Lower leg skin (tissue), 4 donors: ENCODE data around the gene CD2. TPM values are rescaled to one million over a fixed set of nuclear protein-coding genes. Genes with fewer than 3 reads are reported as not detected.

Experiments
- DNase-seq, 2 donors: peaks; one replicate each; pipeline ENCODE4 v3.0.0-alpha.2; 2019; ENCODE audit warnings: low spot score in 2 of 2
- H3K4me3 ChIP-seq: fragments of 200-600 bp; sonication (generic); 2 replicates; pipeline ENCODE4 v1.5.1; 2017; ENCODE audit warnings: mild to moderate bottlenecking, low read depth; ENCODE audit not compliant: poor library complexity, severe bottlenecking
- CTCF ChIP-seq, 3 donors: fragments of 450-650 bp; IDR thresholded peaks; one replicate each; pipeline ENCODE4 v1.5.1; 2016; ENCODE audit warnings: antibody characterized with exemption in 3 of 3, mild to moderate bottlenecking in 3 of 3, moderate library complexity in 2 of 3
- POLR2A ChIP-seq, 2 donors: fragments of 450-650 bp; IDR thresholded peaks; one replicate each; pipeline ENCODE4 v1.6.1; 2016 to 2017; ENCODE audit warnings: antibody characterized with exemption in 2 of 2, mild to moderate bottlenecking in 1 of 2, moderate library complexity in 1 of 2
- WGBS, 2 donors: methylation state at CpG; one replicate each; pipeline ENCODE4 v1.1.5; 2018; 5-methylcytosine and 5-hydroxymethylcytosine counted together
- intact Hi-C: fragments of 100-400 bp; cut with DNase I; formaldehyde crosslinking; loops from one replicate; pipeline ENCODE4 v1.15.0; 2023; ENCODE audit warnings: low total_unique reads
- total RNA-seq, 4 donors: library from RNA; depleted of rRNA; stranded (reverse); fragments of >200 nt; gene quantifications; one replicate each; pipeline ENCODE4 v1.1.0, GENCODE V29; 2016

The CD2 gene
- total RNA-seq, 4 donors from 2014 or later: 0.78 to 1.1 (median 1.1) TPM; not detected in 1

- no peak for DNase-seq
- H3K4me3 ChIP-seq: no peak overlapping the region
- TF ChIP-seq CTCF (IDR thresholded peaks at IDR 0.05) (no peak), POLR2A (IDR thresholded peaks at IDR 0.05) (no peak)
- WGBS, 2 donors: 86 to 90% methylated on average over 11 of the region's 11 CpGs
- intact Hi-C loops: no loop called here
These were observed 9.7 kb downstream of the CD2 start for GRCh38 chr1:116763787-116764465.

GRCh38 chr1:116764466-116764898 lies 10.3 kb downstream of the CD2 start:
- intact Hi-C loops: no loop called here
- no peak for DNase-seq
- no peak overlapping the region for H3K4me3 ChIP-seq
- WGBS, 2 donors: 91 to 95% methylated on average over 5 of the region's 5 CpGs
- TF ChIP-seq POLR2A (IDR thresholded peaks at IDR 0.05) (no peak), CTCF (IDR thresholded peaks at IDR 0.05) (no peak)

GRCh38 chr1:116764906-116765862 lies 11.0 kb downstream of the CD2 start:
- TF ChIP-seq CTCF (IDR thresholded peaks at IDR 0.05) (no peak), POLR2A (IDR thresholded peaks at IDR 0.05) (no peak)
- H3K4me3 ChIP-seq: no peak overlapping the region

GRCh38 chr1:116765962-116766361 lies 11.7 kb downstream of the CD2 start:
- 78 to 89% methylated on average over 3 to 4 of the region's 4 CpGs for WGBS, 2 donors
- intact Hi-C loops: no loop called here
- no peak overlapping the region for H3K4me3 ChIP-seq
- TF ChIP-seq CTCF (IDR thresholded peaks at IDR 0.05): no peak
- no peak for TF ChIP-seq POLR2A (IDR thresholded peaks at IDR 0.05)
- no peak for DNase-seq

More at GRCh38 chr1:116764906-116765862, 11.0 kb downstream of the CD2 start:
- 93 to 94% methylated on average over 15 of the region's 15 CpGs for WGBS, 2 donors
- no peak for DNase-seq
- intact Hi-C loops: no loop called here

GRCh38 chr1:116766616-116767469 lies 12.6 kb downstream of the CD2 start:
- DNase-seq: no peak
- intact Hi-C loops: no loop called here
- no peak overlapping the region for H3K4me3 ChIP-seq
- WGBS, 2 donors: 82 to 93% methylated on average over 13 of the region's 13 CpGs
- no peak for TF ChIP-seq POLR2A (IDR thresholded peaks at IDR 0.05)
- no peak for TF ChIP-seq CTCF (IDR thresholded peaks at IDR 0.05)
